IPS DF 6.9 (cell line): ENCODE data around the gene ITGB1.
A peak's percentile ranks its signal among the peaks of the same experiment; 100 is the strongest.
"Not testable (repeated sequence)": the region's sequence is repeated elsewhere in the genome, so short reads cannot be mapped to it uniquely, and the experiment has no call there.

ENCODE experiments used
- DNase-seq: peaks from one replicate; pipeline ENCODE4 v3.0.0-alpha.2; 2013; ENCODE audit warnings: low read depth, low spot score
- H3K27ac ChIP-seq: one replicate; pipeline ENCODE4 v1.5.1; 2013; ENCODE audit warnings: low read length, control low read depth
- H3K27me3 ChIP-seq: 2 replicates; pipeline ENCODE4 v1.6.1; 2013; ENCODE audit warnings: mild to moderate bottlenecking, low read length; ENCODE audit not compliant: control insufficient read depth, insufficient read depth
- H3K36me3 ChIP-seq: 2 replicates; pipeline ENCODE4 v1.6.1; 2013; ENCODE audit warnings: low read length; ENCODE audit not compliant: control insufficient read depth, insufficient read depth
- H3K4me1 ChIP-seq: 2 replicates; pipeline ENCODE4 v1.6.1; 2013; ENCODE audit warnings: low read length; ENCODE audit not compliant: control insufficient read depth, insufficient read depth
- H3K4me3 ChIP-seq: 2 replicates; pipeline ENCODE4 v1.5.1; 2013; ENCODE audit warnings: mild to moderate bottlenecking, low read length
- H3K9me3 ChIP-seq: 2 replicates; pipeline ENCODE4 v1.6.1; 2013; ENCODE audit warnings: low read length, inconsistent platforms; ENCODE audit not compliant: control insufficient read depth, insufficient read depth
- WGBS: extraction: QIAGEN DNeasy Blood & Tissue Kit; methylation state at CpG from one replicate; pipeline ENCODE4 v1.1.7; 2013; ENCODE audit warnings: mixed read lengths, missing lambda C conversion rate; ENCODE audit not compliant: insufficient read length, insufficient coverage; 5-methylcytosine and 5-hydroxymethylcytosine counted together

Gene ITGB1

DNA sequence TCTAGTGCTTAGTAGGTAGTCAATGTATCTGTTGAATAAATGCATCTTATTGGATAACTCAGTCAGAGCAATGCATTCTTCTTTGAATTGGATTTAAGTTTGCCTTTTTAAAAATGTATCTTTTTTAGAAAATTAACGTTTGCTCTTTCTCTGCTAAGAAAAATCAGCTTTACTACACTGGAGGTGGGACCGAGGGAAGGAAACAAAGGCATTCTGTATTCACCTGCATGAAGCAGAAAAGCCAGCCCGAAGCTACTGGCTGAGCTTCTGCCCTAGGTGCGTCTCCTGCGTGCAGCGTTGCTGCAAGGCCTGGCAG lies 22.2 kb upstream of the ITGB1 start:
- H3K4me1 ChIP-seq: no peaks in the 10 kb centered on the region
- no peak for DNase-seq
- no peaks in the 10 kb centered on the region for H3K36me3 ChIP-seq
- H3K9me3 ChIP-seq: no peaks in the 10 kb centered on the region
- peak overlapping the region; percentile 37; the same call in 1 of the 2 replicates for H3K4me3 ChIP-seq
- no peaks in the 10 kb centered on the region for H3K27me3 ChIP-seq
- WGBS: no CpG with 5 or more reads among the region's 6 CpGs
- H3K27ac ChIP-seq: no peak overlapping the region

DNA sequence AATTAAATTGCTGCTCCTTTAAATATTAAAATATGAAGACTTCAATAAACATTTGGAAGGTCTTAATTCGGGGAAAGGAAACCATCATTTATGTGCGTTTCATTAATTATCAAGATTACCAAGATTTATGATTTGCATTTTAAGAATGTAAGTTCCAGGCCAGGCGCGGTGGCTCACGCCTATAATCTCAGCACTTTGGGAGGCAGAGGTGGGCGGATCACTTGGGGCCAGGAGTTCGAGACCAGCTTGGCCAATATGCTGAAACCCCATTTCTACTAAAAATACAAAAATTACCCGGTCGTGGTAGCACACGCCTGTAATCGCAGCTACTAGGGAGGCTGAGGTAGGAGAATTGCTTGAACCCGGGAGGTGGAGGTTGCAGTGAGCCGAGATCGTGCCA lies 21.7 kb upstream of the ITGB1 start:
- not testable (repeated sequence) for H3K27me3 ChIP-seq, H3K4me1 ChIP-seq, DNase-seq, H3K4me3 ChIP-seq, H3K36me3 ChIP-seq, H3K27ac ChIP-seq, H3K9me3 ChIP-seq
- WGBS: no CpG with 5 or more reads among the region's 14 CpGs

DNA sequence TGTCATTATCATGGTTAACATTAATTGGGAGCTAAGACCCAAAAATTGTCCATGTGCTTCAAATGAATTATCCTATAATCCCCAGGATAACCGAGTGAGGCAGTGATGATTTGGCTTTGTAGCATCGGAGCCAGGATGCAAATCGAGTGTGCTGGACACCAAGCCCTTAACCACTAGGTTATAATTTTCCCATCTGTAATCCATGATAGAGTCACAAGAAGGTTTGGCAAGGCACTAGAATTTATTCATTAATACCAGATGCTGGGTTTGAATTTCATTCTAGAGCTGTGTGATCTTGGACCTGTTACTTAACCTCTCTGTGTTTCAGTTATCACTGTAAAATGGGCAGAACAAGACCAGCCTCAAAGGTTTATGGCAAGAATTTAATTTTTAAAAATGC lies 21.0 kb upstream of the ITGB1 start:
- Histone ChIP-seq H3K4me3 (no peak overlapping the region), H3K27ac (no peak overlapping the region), H3K36me3 (no peaks in the 10 kb centered on the region), H3K9me3 (no peaks in the 10 kb centered on the region), H3K27me3 (no peaks in the 10 kb centered on the region), H3K4me1 (no peaks in the 10 kb centered on the region)
- WGBS: no CpG with 5 or more reads among the region's 3 CpGs
- no peak for DNase-seq

DNA sequence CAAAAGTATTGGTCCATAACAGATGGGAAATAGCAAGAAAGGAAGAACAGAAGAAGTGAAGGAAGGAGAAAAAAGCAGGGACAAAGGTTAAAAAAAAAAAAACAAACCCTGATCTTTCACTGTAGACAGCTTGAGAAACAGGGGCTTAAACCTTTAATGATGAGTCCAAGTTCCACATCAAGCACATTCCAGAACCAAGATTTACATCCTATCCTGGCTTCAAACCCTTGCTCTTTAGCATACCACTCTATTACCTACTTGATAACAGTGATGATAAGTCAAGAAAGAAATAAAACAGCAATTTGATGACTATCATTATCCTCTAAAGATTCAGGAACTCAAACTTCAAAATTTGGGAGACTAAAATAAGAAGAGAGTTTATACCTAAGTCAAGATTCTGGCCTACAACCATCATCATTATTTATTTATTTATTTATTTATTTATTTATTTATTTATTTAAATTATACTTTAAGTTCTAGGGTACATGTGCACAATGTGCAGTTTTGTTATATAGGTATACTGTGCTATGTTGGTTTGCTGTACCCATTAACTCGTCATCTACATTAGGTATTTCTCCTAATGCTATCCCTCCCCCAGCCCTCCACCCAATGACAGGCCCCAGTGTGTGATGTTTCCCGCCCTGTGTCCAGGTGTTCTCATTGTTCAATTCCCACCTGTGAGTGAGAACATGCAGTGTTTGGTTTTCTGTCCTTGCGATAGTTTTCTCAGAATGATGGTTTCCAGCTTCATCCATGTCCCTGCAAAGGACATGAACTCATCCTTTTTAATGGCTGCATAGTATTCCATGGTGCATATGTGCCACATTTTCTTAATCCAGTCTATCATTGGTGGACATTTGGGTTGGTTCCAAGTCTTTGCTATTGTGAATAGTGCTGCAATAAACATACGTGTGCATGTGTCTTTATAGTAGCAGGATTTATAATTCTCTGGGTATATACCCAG lies 20.1 kb upstream of the ITGB1 start:
- H3K4me3 ChIP-seq, H3K4me1 ChIP-seq, DNase-seq, H3K36me3 ChIP-seq, H3K9me3 ChIP-seq, H3K27ac ChIP-seq, H3K27me3 ChIP-seq: not testable (repeated sequence)
- WGBS: no CpG with 5 or more reads among the region's 4 CpGs

DNA sequence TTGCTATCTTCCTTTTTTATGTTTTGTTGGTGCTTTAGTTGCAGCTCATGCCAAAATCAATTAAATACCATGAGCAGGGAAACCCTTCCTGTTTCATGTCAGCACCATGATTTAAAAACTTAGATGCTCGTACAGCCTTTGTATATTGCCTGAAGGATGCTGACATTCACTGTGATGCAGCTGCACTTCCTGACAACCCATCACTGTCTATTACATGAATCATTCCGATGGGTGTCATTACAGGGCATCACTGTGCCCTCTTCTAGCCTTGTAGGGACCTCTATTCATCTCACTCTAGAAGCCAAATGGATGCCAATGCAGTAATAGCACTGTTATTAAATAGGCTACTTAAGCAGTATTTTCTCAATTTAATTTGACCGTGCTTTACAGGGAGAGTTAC lies 18.3 kb upstream of the ITGB1 start:
- Histone ChIP-seq H3K9me3 (no peaks in the 10 kb centered on the region), H3K36me3 (no peaks in the 10 kb centered on the region), H3K27me3 (no peaks in the 10 kb centered on the region), H3K27ac (no peak overlapping the region), H3K4me3 (no peak overlapping the region), H3K4me1 (no peaks in the 10 kb centered on the region; the same call in 1 of the 2 replicates)
- no peak for DNase-seq
- WGBS: no CpG with 5 or more reads among the region's 3 CpGs

DNA sequence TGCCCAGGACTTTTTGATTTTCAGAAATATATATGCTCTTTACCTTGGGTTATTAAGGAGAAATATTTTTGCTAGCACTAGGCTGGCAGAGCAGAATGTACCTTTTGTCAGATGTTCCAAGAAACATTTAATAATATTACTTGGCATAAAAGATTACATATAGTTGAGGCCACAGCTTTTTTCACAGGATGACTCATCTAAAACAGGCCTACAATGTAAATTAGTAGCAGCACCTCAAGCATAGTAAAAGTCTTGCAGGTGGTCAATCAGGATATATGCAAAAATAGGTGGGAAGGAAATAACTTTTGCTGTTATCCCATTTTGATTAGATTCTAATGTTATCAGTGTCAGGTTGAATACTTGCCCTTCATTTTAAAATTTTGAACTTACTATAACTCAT lies 14.9 kb upstream of the ITGB1 start:
- H3K27me3 ChIP-seq: no peaks in the 10 kb centered on the region
- H3K36me3 ChIP-seq: no peaks in the 10 kb centered on the region
- H3K27ac ChIP-seq: no peak overlapping the region
- H3K4me1 ChIP-seq: no peaks in the 10 kb centered on the region; the same call in 1 of the 2 replicates
- H3K4me3 ChIP-seq: no peak overlapping the region
- DNase-seq: no peak
- no peaks in the 10 kb centered on the region for H3K9me3 ChIP-seq

DNA sequence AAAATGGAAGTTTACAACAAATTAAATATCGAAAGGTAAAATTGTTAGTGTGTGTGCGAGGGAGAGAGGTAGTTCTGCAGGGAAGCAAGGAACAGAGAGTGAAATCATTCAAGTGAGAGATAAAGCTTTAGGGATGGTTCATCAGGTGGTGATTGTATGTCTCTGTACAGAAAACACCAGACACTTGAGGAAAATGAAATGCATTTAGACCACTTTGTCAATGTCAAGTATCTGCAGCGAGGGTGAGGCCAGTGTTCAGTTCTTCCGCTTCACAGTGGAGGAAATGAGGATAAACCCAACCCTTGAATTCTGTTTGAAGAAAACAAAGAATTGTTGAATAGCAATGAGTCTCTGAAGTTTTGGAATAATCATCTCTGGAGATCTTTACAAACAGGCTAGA lies 14.4 kb upstream of the ITGB1 start:
- no peaks in the 10 kb centered on the region for H3K9me3 ChIP-seq
- no peaks in the 10 kb centered on the region for H3K36me3 ChIP-seq
- WGBS: 94% methylated on average over 2 of the region's 4 CpGs
- no peaks in the 10 kb centered on the region for H3K27me3 ChIP-seq
- no peak overlapping the region for H3K4me3 ChIP-seq
- DNase-seq: no peak
- no peaks in the 10 kb centered on the region; the same call in 1 of the 2 replicates for H3K4me1 ChIP-seq
- H3K27ac ChIP-seq: no peak overlapping the region

DNA sequence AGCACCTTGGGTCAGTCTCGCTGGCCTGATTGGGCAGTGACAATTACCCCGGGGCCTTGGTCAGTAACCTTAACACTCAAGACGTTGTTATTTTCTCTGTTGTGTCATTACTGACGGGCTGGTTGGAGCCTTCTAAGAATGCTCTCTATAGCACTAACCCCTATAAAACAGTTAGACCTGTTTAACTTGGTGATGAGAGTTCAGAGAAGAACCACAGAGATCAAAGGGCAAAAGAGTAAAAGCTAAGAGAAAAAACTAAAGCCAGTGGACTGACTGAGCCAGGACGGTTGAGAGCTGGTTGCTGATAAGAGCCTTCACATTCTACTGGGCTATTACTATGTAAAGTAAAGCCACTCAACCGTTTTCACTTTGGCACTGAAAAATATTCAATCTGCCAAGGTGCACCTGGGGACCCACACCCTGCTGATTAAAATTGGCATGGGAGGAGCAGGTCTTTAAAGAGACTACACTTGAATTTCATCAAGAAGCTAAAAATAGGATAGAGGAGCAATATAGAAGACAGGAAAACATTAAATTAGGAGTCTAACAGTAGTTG lies 13.6 kb upstream of the ITGB1 start:
- Histone ChIP-seq H3K36me3 (no peaks in the 10 kb centered on the region), H3K27me3 (no peaks in the 10 kb centered on the region), H3K9me3 (no peaks in the 10 kb centered on the region), H3K4me3 (no peak overlapping the region), H3K27ac (no peak overlapping the region), H3K4me1 (no peaks in the 10 kb centered on the region; the same call in 1 of the 2 replicates)
- no peak for DNase-seq
- WGBS: no CpG with 5 or more reads among the region's 6 CpGs

DNA sequence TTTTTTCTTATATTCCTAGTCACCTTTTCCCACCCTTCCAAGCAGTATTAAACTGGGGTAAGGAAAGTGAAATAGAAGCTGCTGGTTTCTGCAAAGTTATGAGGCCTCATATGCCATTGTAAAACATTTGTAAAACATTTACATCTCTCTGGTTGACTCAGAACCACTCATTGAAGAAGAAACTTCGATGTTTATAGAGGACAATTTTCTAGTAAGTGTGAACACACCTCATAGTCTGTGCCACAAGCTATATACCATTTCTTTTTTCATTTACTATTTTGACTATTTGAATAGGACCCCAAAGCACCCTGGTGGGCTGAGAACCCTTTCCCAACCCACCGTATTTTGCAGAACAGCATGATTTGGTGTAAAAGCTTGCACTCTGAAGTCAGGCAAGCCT lies 12.9 kb upstream of the ITGB1 start:
- no peaks in the 10 kb centered on the region for H3K36me3 ChIP-seq
- H3K4me3 ChIP-seq: no peak overlapping the region
- no peak for DNase-seq
- no CpG with 5 or more reads among the region's 2 CpGs for whole genome bisulfite sequencing
- no peaks in the 10 kb centered on the region; the same call in 1 of the 2 replicates for H3K4me1 ChIP-seq
- H3K27ac ChIP-seq: no peak overlapping the region
- H3K27me3 ChIP-seq: no peaks in the 10 kb centered on the region
- H3K9me3 ChIP-seq: no peaks in the 10 kb centered on the region

DNA sequence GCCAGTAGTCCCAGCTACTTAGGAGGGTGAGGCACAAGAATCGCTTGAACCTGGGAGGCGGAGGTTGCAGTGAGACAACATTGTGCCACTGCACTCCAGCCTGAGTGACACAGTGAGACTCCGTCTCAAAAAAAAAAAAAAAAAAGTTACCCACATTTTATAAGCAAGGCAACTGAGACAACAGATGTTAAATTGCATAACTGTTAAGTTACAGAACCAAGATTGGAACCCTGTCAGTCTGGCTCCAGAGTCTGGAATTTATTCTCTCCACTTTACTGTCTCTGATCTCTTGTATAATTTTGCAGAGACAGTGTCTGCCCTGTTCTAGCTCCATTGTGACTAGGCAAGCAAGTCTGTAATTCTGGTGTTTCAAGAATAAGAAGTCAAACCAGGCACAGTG lies 6.2 kb upstream of the ITGB1 start:
- DNase-seq: no peak
- H3K4me1 ChIP-seq: peaks cover 3% of the 10 kb centered on the region; the same call in 1 of the 2 replicates

DNA sequence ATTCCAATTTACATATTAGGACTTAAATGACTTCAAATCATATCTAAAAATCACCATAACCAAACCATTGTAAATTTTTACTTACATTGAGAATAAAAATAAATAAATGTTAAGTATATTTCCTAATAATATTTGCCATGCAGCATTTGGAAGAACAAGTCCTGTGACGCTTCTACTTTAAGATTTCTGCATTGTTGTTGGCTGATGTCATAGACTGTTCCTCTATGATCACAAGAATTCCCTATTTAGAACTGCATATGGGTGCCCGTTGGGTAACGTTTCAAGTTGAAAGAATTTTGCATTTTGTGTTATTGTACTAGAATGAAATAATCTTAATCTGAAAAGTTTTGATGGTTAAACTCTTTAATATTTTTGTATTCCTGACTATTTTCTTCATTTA lies 5.1 kb upstream of the ITGB1 start:
- Histone ChIP-seq H3K36me3 (no peaks in the 10 kb centered on the region), H3K4me3 (no peak overlapping the region), H3K9me3 (no peaks in the 10 kb centered on the region), H3K4me1 (peaks cover 3% of the 10 kb centered on the region; the same call in 1 of the 2 replicates), H3K27ac (no peak overlapping the region), H3K27me3 (no peaks in the 10 kb centered on the region)
- no CpG with 5 or more reads among the region's 3 CpGs for WGBS
- DNase-seq: no peak

More for the DNA sequence above, 6.2 kb upstream of the ITGB1 start:
- Histone ChIP-seq H3K27me3 (no peaks in the 10 kb centered on the region), H3K27ac (no peak overlapping the region), H3K4me3 (no peak overlapping the region), H3K36me3 (no peaks in the 10 kb centered on the region), H3K9me3 (no peaks in the 10 kb centered on the region)
- WGBS: no CpG with 5 or more reads among the region's 3 CpGs
